HG03060 (cell line): Measurements from ENCODE around the gene NFATC3.
"Not testable (repeated sequence)": the region's sequence is repeated elsewhere in the genome, so short reads cannot be mapped to it uniquely, and the experiment has no call there.

Experiments
- ATAC-seq: cut with Tn5 transposase; IDR thresholded peaks from one replicate; pipeline ENCODE4 v1.9.1; 2021; ENCODE audit warnings: low read depth, moderate number of reproducible peaks; ENCODE audit not compliant: unreplicated experiment

The NFATC3 gene

GRCh38 chr16:68115851-68116250, 30.7 kb downstream of the NFATC3 start:
- no peak for ATAC-seq

GRCh38 chr16:68116256-68116867, 31.2 kb downstream of the NFATC3 start:
- no peak for ATAC-seq

GRCh38 chr16:68117884-68118283, 32.7 kb downstream of the NFATC3 start:
- no peak for ATAC-seq

- not testable (repeated sequence) for ATAC-seq
These were observed 33.8 kb downstream of the NFATC3 start for GRCh38 chr16:68118954-68119353.

- ATAC-seq = not testable (repeated sequence)
These were observed 35.3 kb downstream of the NFATC3 start for GRCh38 chr16:68120496-68120895.

GRCh38 chr16:68126395-68126794, 41.2 kb downstream of the NFATC3 start:
- ATAC-seq = no peak

GRCh38 chr16:68128577-68129305, 43.6 kb downstream of the NFATC3 start:
- ATAC-seq = no peak

- no peak for ATAC-seq
These were observed 45.4 kb downstream of the NFATC3 start for GRCh38 chr16:68130520-68130919.

GRCh38 chr16:68131813-68132706, 46.9 kb downstream of the NFATC3 start:
- ATAC-seq = no peak

GRCh38 chr16:68133000-68133399, 47.8 kb downstream of the NFATC3 start:
- ATAC-seq = not testable (repeated sequence)

- ATAC-seq = no peak
These were observed 49.5 kb downstream of the NFATC3 start for GRCh38 chr16:68134644-68135043.

GRCh38 chr16:68136515-68136914, 51.3 kb downstream of the NFATC3 start:
- no peak for ATAC-seq

- no peak for ATAC-seq
These were observed 58.8 kb downstream of the NFATC3 start for GRCh38 chr16:68144008-68144407.

GRCh38 chr16:68146585-68146984, 61.4 kb downstream of the NFATC3 start:
- ATAC-seq = no peak

GRCh38 chr16:68147444-68147843, 62.3 kb downstream of the NFATC3 start:
- ATAC-seq = no peak

- no peak for ATAC-seq
These were observed 64.4 kb downstream of the NFATC3 start for GRCh38 chr16:68149596-68149995.

GRCh38 chr16:68155425-68155824, 70.3 kb downstream of the NFATC3 start:
- ATAC-seq = no peak

GRCh38 chr16:68162413-68162812, 77.2 kb downstream of the NFATC3 start:
- ATAC-seq = no peak

GRCh38 chr16:68163275-68163674, 78.1 kb downstream of the NFATC3 start:
- ATAC-seq = not testable (repeated sequence)

GRCh38 chr16:68166264-68166663, 81.1 kb downstream of the NFATC3 start:
- no peak for ATAC-seq

GRCh38 chr16:68179196-68179795, 94.1 kb downstream of the NFATC3 start:
- ATAC-seq = no peak
